B cell (primary cell): ENCODE data around the gene COG1. TPM values are rescaled to one million over a fixed set of nuclear protein-coding genes. Genes with fewer than 3 reads are reported as not detected.

ENCODE experiments used
- ATAC-seq: fragments of 200-7000 bp; cut with Tn5 transposase; one replicate; pipeline ENCODE4 v1.10.0; 2021; ENCODE audit warnings: low read depth, mild to moderate bottlenecking, moderate number of reproducible peaks, moderate library complexity
- CTCF ChIA-PET: fragments of 350-600 bp; sonication (Branson Sonifier 250); formaldehyde crosslinking; loops from one replicate; lab custom pipeline; 2021; ENCODE audit warnings: antibody characterized with exemption, inconsistent platforms; lab: Charles Lee
- POLR2A ChIA-PET: fragments of 350-600 bp; sonication (Branson Sonifier 250); formaldehyde crosslinking; loops from one replicate; lab custom pipeline; 2021; ENCODE audit warnings: antibody characterized with exemption; lab: Charles Lee
- DNase-seq: peaks from one replicate; pipeline ENCODE4 v3.0.0; 2013
- H2AFZ ChIP-seq: 2 replicates; pipeline ENCODE4 v1.6.1; 2012; ENCODE audit warnings: mild to moderate bottlenecking, low read depth, low read length; ENCODE audit not compliant: insufficient read depth, poor library complexity, severe bottlenecking
- H3K27ac ChIP-seq, 2 donors: 1 replicate in 1 of 2; 2 replicates in 1 of 2; pipeline ENCODE4 v1.5.1; 2012 to 2013; ENCODE audit warnings: low read length in 2 of 2, mild to moderate bottlenecking in 2 of 2, moderate library complexity in 1 of 2
- H3K27me3 ChIP-seq, 4 experiments: fragments of 200-600 bp in 1 of 4; sonication (generic) in 1 of 4; replicated peaks in 1 of 4; 1 replicate in 2 of 4; 2 replicates in 2 of 4; pipeline versions ENCODE4 v1.6.1 to v1.7.0; 2013 to 2016; ENCODE audit warnings: low read length in 3 of 4, mild to moderate bottlenecking in 2 of 4, mixed read lengths in 1 of 4, moderate library complexity in 1 of 4; ENCODE audit not compliant: insufficient read depth in 4 of 4, control insufficient read depth in 3 of 4; ENCODE audit errors: control extremely low read depth in 1 of 4
- H3K36me3 ChIP-seq, 2 experiments: replicated peaks in 1 of 2; 1 replicate in 1 of 2; 2 replicates in 1 of 2; pipeline versions ENCODE4 v1.6.1 to v1.7.1; 2013; ENCODE audit warnings: low read length in 1 of 2; ENCODE audit not compliant: insufficient read depth in 2 of 2, control insufficient read depth in 1 of 2; ENCODE audit errors: control extremely low read depth in 1 of 2, extremely low read depth in 1 of 2
- H3K4me1 ChIP-seq, 2 donors: fragments of 200-600 bp in 1 of 2; sonication (generic) in 1 of 2; 1 replicate in 1 of 2; 2 replicates in 1 of 2; pipeline versions ENCODE4 v1.5.1 to v1.6.1; 2013 to 2017; ENCODE audit warnings: low read length in 2 of 2; ENCODE audit not compliant: control insufficient read depth in 2 of 2, insufficient read depth in 2 of 2
- H3K4me2 ChIP-seq: replicated peaks from 2 replicates; pipeline ENCODE3; 2012; ENCODE audit warnings: mild to moderate bottlenecking, low read depth, low read length; ENCODE audit not compliant: poor library complexity, severe bottlenecking
- H3K4me3 ChIP-seq, 5 experiments: fragments of 200-600 bp in 1 of 5; sonication (generic) in 1 of 5; 1 replicate in 3 of 5; 2 replicates in 2 of 5; pipeline versions ENCODE4 v1.5.1 to v1.7.0; 2011 to 2016; ENCODE audit warnings: low read length in 4 of 5, mild to moderate bottlenecking in 4 of 5, low read depth in 2 of 5, control low read depth in 1 of 5, moderate library complexity in 1 of 5; ENCODE audit not compliant: insufficient read depth in 1 of 5; ENCODE audit errors: control extremely low read depth in 1 of 5, extremely low read depth in 1 of 5
- H3K79me2 ChIP-seq: fragments of 200-600 bp; sonication (generic); one replicate; pipeline ENCODE4 v1.6.0; 2016; ENCODE audit warnings: low read length; ENCODE audit not compliant: control insufficient read depth, insufficient read depth
- H3K9ac ChIP-seq: fragments of 200-600 bp; sonication (generic); 2 replicates; pipeline ENCODE4 v1.6.1; 2017; ENCODE audit warnings: mild to moderate bottlenecking, low read length, moderate library complexity
- H3K9me3 ChIP-seq, 3 donors: one replicate each; pipeline versions ENCODE4 v1.6.1 to v1.7.1; 2013; ENCODE audit warnings: low read length in 2 of 3; ENCODE audit not compliant: control insufficient read depth in 2 of 3, insufficient read depth in 1 of 3; ENCODE audit errors: control extremely low read depth in 1 of 3
- H4K20me1 ChIP-seq: 2 replicates; pipeline ENCODE4 v1.6.0; 2012; ENCODE audit warnings: mild to moderate bottlenecking, low read length; ENCODE audit not compliant: insufficient read depth, control insufficient read depth, poor library complexity, severe bottlenecking
- H3K27ac Mint-ChIP-seq: one replicate; pipeline ENCODE4 v1.8.0; 2021; ENCODE audit warnings: mixed read lengths
- H3K27me3 Mint-ChIP-seq: one replicate; pipeline ENCODE4 v1.8.0; 2021; ENCODE audit warnings: mixed read lengths
- H3K4me1 Mint-ChIP-seq: one replicate; pipeline ENCODE4 v1.8.0; 2021; ENCODE audit warnings: mixed read lengths
- H3K4me3 Mint-ChIP-seq: one replicate; pipeline ENCODE4 v1.8.0; 2021; ENCODE audit warnings: mixed read lengths
- H3K9me3 Mint-ChIP-seq: one replicate; pipeline ENCODE4 v1.8.0; 2022; ENCODE audit warnings: mixed read lengths; ENCODE audit not compliant: insufficient read depth
- CTCF ChIP-seq: fragments of 200-600 bp; IDR thresholded peaks from one replicate; pipeline ENCODE4 v1.8.0; 2022; ENCODE audit warnings: antibody characterized with exemption, mild to moderate bottlenecking
- EZH2 ChIP-seq: IDR thresholded peaks from 2 replicates; pipeline ENCODE4 v1.6.1; 2012; ENCODE audit warnings: borderline replicate concordance, low read depth, mild to moderate bottlenecking, moderate library complexity, low read length; ENCODE audit not compliant: insufficient read depth, poor library complexity, severe bottlenecking
- WGBS: methylation state at CpG from one replicate; pipeline ENCODE4 v1.1.5; 2013; ENCODE audit warnings: missing lambda C conversion rate; ENCODE audit not compliant: insufficient coverage; 5-methylcytosine and 5-hydroxymethylcytosine counted together
- intact Hi-C: fragments of 100-400 bp; cut with micrococcal nuclease; formaldehyde crosslinking; loops from one replicate; pipeline ENCODE4 v1.10.0; 2022
- polyA plus RNA-seq: library from polyadenylated mRNA; depleted of rRNA; stranded (reverse); fragments of >200 nt; gene quantifications from 2 replicates; pipeline ENCODE4 v1.2.3, GENCODE V29; 2012
- total RNA-seq, 2 donors: library from RNA; stranded (reverse); fragments of 120-200 nt in 1 of 2; gene quantifications; 1 replicate in 1 of 2; 2 replicates in 1 of 2; pipeline versions ENCODE4 v1.2.3 to v1.2.4, GENCODE V29; 2013 to 2022

The COG1 gene
- total and polyA plus RNA-seq, 2 donors (not counting 1 experiment from before 2014, with no cell fraction given) = 39.1 to 72.8 TPM

- no peaks in the 10 kb centered on the region for H3K9me3 ChIP-seq
- H2AFZ ChIP-seq = no peak overlapping the region
- peaks cover 5% of the 10 kb centered on the region for H4K20me1 ChIP-seq
- ChIA-PET CTCF (interaction anchor here (1.0 to 1.8 kb wide), 2 partner anchors 10 to 141 kb away, joined by 3 to 4 read pairs; no protein-coding TSS in a partner anchor), POLR2A (no interaction called here)
- ATAC-seq (no peak), DNase-seq (no peak)
- H3K4me3 Mint-ChIP-seq = no peak overlapping the region
- WGBS = no CpG with 5 or more reads among the region's 3 CpGs
- no peaks in the 10 kb centered on the region for H3K27me3 ChIP-seq
- TF ChIP-seq CTCF = no peak
- no peak for TF ChIP-seq EZH2
- no peak overlapping the region for H3K27ac Mint-ChIP-seq
- peaks cover 49% of the 10 kb centered on the region for H3K4me1 Mint-ChIP-seq
- H3K9me3 Mint-ChIP-seq = no peaks in the 10 kb centered on the region
- peak overlapping the region; percentile 28 for H3K4me2 ChIP-seq
- peaks cover 6 to 7% of the 10 kb centered on the region in 2 experiments for H3K36me3 ChIP-seq
- no peak overlapping the region for H3K4me3 ChIP-seq
- H3K9ac ChIP-seq = no peak overlapping the region
- H3K27ac ChIP-seq = peak overlapping the region in 1 of 2 donors; percentile 50
- intact Hi-C loops = no loop called here
- peaks cover 9 to 23% of the 10 kb centered on the region in 2 donors for H3K4me1 ChIP-seq
- H3K79me2 ChIP-seq = peaks cover 76% of the 10 kb centered on the region
- H3K27me3 Mint-ChIP-seq = no peaks in the 10 kb centered on the region
Observed at GRCh38 chr17:73227379-73227778, 34.5 kb downstream of the COG1 start.

GRCh38 chr17:73227944-73228343 lies 35.1 kb downstream of the COG1 start:
- H3K27ac ChIP-seq = peak overlapping the region in 1 of 2 donors; percentile 50
- TF ChIP-seq CTCF (no peak), EZH2 (no peak)
- POLR2A ChIA-PET = no interaction called here
- no peak for ATAC-seq
- Mint-ChIP-seq H3K27ac (no peak overlapping the region), H3K9me3 (no peaks in the 10 kb centered on the region), H3K4me3 (no peak overlapping the region), H3K27me3 (no peaks in the 10 kb centered on the region), H3K4me1 (peaks cover 51% of the 10 kb centered on the region)
- H3K9me3 ChIP-seq = no peaks in the 10 kb centered on the region
- H3K27me3 ChIP-seq = no peaks in the 10 kb centered on the region
- CTCF ChIA-PET = interaction anchor here (1.3 to 1.8 kb wide), 2 partner anchors 141 to 502 kb away, joined by 4 read pairs; no protein-coding TSS in a partner anchor
- H3K79me2 ChIP-seq = peaks cover 79% of the 10 kb centered on the region
- no peak for DNase-seq
- H4K20me1 ChIP-seq = peaks cover 5% of the 10 kb centered on the region
- peaks cover 9 to 23% of the 10 kb centered on the region in 2 donors for H3K4me1 ChIP-seq
- no peak overlapping the region for H3K9ac ChIP-seq
- H3K4me2 ChIP-seq = peak overlapping the region; percentile 28
- intact Hi-C loops = no loop called here
- no peak overlapping the region for H3K4me3 ChIP-seq
- H2AFZ ChIP-seq = no peak overlapping the region
- WGBS = 98% methylated on average over 4 of the region's 6 CpGs
- peaks cover 6 to 7% of the 10 kb centered on the region in 2 experiments for H3K36me3 ChIP-seq
